VCaP (cell line): ENCODE measurements around the gene YIPF5.

Source experiments
- H3K27ac ChIP-seq: fragments of 450-650 bp; 2 replicates; pipeline ENCODE4 v1.5.1; 2017
- CTCF ChIP-seq: fragments of 450-650 bp; conservative IDR thresholded peaks from 2 replicates; pipeline ENCODE4 v1.5.1; 2017; ENCODE audit warnings: mild to moderate bottlenecking, moderate library complexity

The YIPF5 gene

GRCh38 chr5:144151026-144151425 lies 19.4 kb downstream of the YIPF5 start:
- H3K27ac ChIP-seq, result no peak overlapping the region
- TF ChIP-seq CTCF, result no peak

DNA sequence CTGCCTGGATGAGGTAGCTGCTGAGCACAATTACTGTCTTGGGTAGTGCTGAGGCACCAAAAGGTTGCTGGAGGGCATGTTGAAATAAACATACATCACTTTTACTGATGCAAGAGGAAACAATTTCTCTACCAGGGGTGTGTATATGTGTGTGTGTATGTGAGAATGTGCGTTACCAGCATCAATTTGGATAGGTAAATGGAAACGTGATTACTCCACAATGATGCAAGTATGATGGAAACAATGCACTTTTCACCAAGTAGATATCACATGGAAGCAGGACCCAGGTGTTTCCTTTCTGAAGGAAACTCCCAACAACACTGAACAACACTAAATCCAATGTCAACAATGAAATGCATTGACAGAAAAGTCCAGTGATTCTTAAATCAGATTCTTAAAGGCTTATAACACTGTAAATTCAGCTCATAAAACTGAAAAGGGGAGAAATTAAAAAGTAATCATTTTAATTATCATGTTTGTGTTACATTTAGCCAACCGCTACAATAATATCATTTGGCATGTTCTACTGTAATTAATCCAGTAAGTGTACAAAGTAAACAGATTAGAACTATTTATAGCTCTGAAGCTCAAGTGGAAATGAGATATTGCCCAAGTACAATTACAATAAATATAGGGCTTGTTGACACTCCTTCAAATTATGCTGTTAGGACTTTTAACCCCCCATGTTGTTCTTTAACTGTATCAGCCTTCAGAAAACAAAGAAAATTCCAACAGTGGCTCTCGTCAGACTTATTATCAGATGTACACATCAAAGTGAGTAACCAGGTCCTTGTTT lies 25.3 kb downstream of the YIPF5 start:
- peak overlapping the region; percentile 21; the same call in 1 of the 2 replicates for H3K27ac ChIP-seq
- TF ChIP-seq CTCF, result no peak

- H3K27ac ChIP-seq, result no peak overlapping the region
- no peak for TF ChIP-seq CTCF
These were observed 26.8 kb downstream of the YIPF5 start for GRCh38 chr5:144143625-144144024.

DNA sequence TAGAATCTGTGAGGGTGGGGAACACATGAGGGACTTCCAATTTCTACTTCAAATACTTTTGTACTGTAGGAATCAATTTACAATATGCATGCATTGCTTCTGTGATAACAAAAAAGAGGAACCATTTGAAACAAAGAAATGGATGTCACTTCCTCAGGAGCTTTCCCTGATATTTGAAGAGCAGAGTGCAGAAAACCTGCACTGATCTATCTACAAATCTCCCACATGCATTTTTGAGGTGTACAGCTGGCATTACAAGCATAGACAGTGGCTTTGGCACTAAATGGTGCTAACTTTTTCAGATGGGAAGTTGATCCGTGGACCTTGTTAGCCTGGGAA lies 27.7 kb downstream of the YIPF5 start:
- no peak for TF ChIP-seq CTCF
- H3K27ac ChIP-seq, result peak overlapping the region; percentile 57; the same call in 1 of the 2 replicates

GRCh38 chr5:144142139-144142823 lies 28.2 kb downstream of the YIPF5 start:
- peak; percentile 88 for TF ChIP-seq CTCF
- H3K27ac ChIP-seq, result peak overlapping the region; percentile 57

DNA sequence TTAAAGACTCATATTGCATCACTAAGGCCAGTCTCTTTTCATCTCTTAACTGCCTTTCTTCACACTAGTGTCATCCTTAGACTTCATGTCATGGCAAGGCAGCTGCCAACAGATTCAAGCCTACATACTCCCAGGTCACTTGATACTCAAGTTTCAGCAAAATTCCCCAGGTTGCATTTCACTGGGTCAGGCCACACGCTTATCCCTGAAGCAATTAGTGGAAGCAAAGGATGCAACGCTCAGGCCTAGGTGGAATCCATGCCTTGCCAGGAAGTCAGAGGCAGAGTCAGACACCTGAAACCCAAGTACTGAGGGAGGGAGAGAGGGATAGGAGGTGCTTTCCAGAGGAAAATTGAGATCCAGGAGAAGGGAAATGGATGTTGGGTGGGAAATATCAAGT lies 28.9 kb downstream of the YIPF5 start:
- TF ChIP-seq CTCF, result no peak
- H3K27ac ChIP-seq, result peak overlapping the region; percentile 57

GRCh38 chr5:144139586-144139985 lies 30.9 kb downstream of the YIPF5 start:
- H3K27ac ChIP-seq, result no peak overlapping the region

More at GRCh38 chr5:144139586-144139985, 30.9 kb downstream of the YIPF5 start:
- TF ChIP-seq CTCF, result no peak; the same call in 1 of the 2 replicates
